ENCODE measurements around the gene PLEKHS1. TPM values are rescaled to one million over a fixed set of nuclear protein-coding genes. Genes with fewer than 3 reads are reported as not detected.

The PLEKHS1 gene
- total RNA-seq, 1 experiment from 2014 or later = not detected

DNA sequence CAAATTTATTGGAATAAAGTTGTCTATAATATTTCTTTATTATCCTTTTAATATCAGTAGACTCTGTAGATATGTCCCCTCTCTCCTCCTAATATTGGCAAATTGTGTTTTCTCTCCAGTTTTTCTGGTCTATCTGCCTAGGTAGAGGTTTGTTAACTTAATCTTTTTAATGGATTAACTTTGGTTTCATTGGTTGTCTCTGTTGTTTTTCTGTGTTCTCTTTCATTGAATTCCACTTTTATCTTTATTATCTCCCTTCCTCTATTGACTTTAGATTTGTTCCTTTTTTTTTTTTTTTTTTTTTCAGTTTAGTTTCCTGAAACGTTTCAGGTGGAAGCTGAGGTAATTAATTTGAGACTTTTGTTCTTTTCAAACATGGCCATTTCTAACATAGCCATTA lies 10.6 kb downstream of the PLEKHS1 start:
- no peaks in the 10 kb centered on the region for H3K27me3 ChIP-seq (ENCODE audit: insufficient read depth, low read length)
- H3K79me1 ChIP-seq (ENCODE audit: insufficient read depth, low read depth, low read length, poor library complexity, severe bottlenecking) = no peaks in the 10 kb centered on the region
- no peak overlapping the region for H3K56ac ChIP-seq (ENCODE audit: insufficient read length, low read depth, low read length)
- H2BK20ac ChIP-seq (ENCODE audit: low read depth, low read length, poor library complexity, severe bottlenecking) = no peak overlapping the region
- H2BK15ac ChIP-seq (ENCODE audit: low read depth, low read length) = no peak overlapping the region
- H4K5ac ChIP-seq (ENCODE audit: insufficient read length, low read depth, low read length) = no peak overlapping the region
- H3K4me2 ChIP-seq (ENCODE audit: insufficient read depth, insufficient read length, low read length) = no peak overlapping the region
- H3K27me3 Mint-ChIP-seq (ENCODE audit: low read depth) = peaks cover 2% of the 10 kb centered on the region
- TF ChIP-seq, protein P1, sequence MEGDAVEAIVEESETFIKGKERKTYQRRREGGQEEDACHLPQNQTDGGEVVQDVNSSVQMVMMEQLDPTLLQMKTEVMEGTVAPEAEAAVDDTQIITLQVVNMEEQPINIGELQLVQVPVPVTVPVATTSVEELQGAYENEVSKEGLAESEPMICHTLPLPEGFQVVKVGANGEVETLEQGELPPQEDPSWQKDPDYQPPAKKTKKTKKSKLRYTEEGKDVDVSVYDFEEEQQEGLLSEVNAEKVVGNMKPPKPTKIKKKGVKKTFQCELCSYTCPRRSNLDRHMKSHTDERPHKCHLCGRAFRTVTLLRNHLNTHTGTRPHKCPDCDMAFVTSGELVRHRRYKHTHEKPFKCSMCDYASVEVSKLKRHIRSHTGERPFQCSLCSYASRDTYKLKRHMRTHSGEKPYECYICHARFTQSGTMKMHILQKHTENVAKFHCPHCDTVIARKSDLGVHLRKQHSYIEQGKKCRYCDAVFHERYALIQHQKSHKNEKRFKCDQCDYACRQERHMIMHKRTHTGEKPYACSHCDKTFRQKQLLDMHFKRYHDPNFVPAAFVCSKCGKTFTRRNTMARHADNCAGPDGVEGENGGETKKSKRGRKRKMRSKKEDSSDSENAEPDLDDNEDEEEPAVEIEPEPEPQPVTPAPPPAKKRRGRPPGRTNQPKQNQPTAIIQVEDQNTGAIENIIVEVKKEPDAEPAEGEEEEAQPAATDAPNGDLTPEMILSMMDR (conservative IDR thresholded peaks at IDR 0.05) = no peak
- H3K27ac ChIP-seq (ENCODE audit: insufficient read length, low read depth, low read length) = no peak overlapping the region
- no peaks in the 10 kb centered on the region for H3K79me2 ChIP-seq (ENCODE audit: insufficient read depth, low read length)
- no peak overlapping the region for H3K14ac ChIP-seq (ENCODE audit: insufficient read depth, low read length)
- no peak overlapping the region for H2BK120ac ChIP-seq (ENCODE audit: low read depth, low read length, poor library complexity, severe bottlenecking)
- no peak overlapping the region for H3T11ph ChIP-seq (ENCODE audit: low read length)
- no peak overlapping the region for H3K18ac ChIP-seq (ENCODE audit: insufficient read length, low read depth, low read length)
- H4K20me1 ChIP-seq (ENCODE audit: control insufficient read depth, insufficient read depth, insufficient read length) = no peaks in the 10 kb centered on the region
- no peaks in the 10 kb centered on the region for H3K4me1 ChIP-seq (ENCODE audit: insufficient read depth, low read length)
- no peak overlapping the region for H3K4me3 Mint-ChIP-seq
- no peak overlapping the region for H2AFZ ChIP-seq (ENCODE audit: low read length)
- no peaks in the 10 kb centered on the region for H3K9me3 ChIP-seq (ENCODE audit: control insufficient read depth, low read depth, low read length)
- no peak overlapping the region for H4K91ac ChIP-seq (ENCODE audit: insufficient read length, low read depth, low read length)
- no peaks in the 10 kb centered on the region for H3K23me2 ChIP-seq (ENCODE audit: insufficient read length, low read depth, low read length, poor library complexity, severe bottlenecking)
- no peak overlapping the region for H2BK12ac ChIP-seq (ENCODE audit: insufficient read length, low read depth, low read length)
- H3K9ac ChIP-seq (ENCODE audit: extremely low read depth, insufficient read length, low read length) = no peak overlapping the region
- no peak overlapping the region for H4K8ac ChIP-seq (replicated peaks; ENCODE audit: insufficient read length, low read depth, low read length)
- H3K27ac Mint-ChIP-seq = no peak overlapping the region
- DNase-seq = no peak
- H3K23ac ChIP-seq (ENCODE audit: insufficient read length, low read depth, low read length) = no peak overlapping the region
- H2BK5ac ChIP-seq (ENCODE audit: insufficient read length, low read length) = no peak overlapping the region
- no peak overlapping the region for H2AK5ac ChIP-seq (ENCODE audit: insufficient read length, low read length)
- H3K4me1 Mint-ChIP-seq = no peaks in the 10 kb centered on the region
- no CpG with 5 or more reads among the region's 1 CpG for WGBS (ENCODE audit: extremely low coverage, insufficient read length, low lambda C conversion rate)
- H3K9me3 Mint-ChIP-seq = peaks cover 12 to 13% of the 10 kb centered on the region in 2 experiments
- peaks cover 2 to 8% (median 5%) of the 10 kb centered on the region in 3 experiments; a peak in 6 of 7 replicates for H3K36me3 Mint-ChIP-seq (ENCODE audit: insufficient read depth in 1 of 3, low read depth in 3 of 3)
- H3K4ac ChIP-seq (ENCODE audit: low read depth, low read length) = no peak overlapping the region
